Measurements from ENCODE around the gene UNC45A.
"Not testable (repeated sequence)": the region's sequence is repeated elsewhere in the genome, so short reads cannot be mapped to it uniquely, and the experiment has no call there.

Gene UNC45A

DNA sequence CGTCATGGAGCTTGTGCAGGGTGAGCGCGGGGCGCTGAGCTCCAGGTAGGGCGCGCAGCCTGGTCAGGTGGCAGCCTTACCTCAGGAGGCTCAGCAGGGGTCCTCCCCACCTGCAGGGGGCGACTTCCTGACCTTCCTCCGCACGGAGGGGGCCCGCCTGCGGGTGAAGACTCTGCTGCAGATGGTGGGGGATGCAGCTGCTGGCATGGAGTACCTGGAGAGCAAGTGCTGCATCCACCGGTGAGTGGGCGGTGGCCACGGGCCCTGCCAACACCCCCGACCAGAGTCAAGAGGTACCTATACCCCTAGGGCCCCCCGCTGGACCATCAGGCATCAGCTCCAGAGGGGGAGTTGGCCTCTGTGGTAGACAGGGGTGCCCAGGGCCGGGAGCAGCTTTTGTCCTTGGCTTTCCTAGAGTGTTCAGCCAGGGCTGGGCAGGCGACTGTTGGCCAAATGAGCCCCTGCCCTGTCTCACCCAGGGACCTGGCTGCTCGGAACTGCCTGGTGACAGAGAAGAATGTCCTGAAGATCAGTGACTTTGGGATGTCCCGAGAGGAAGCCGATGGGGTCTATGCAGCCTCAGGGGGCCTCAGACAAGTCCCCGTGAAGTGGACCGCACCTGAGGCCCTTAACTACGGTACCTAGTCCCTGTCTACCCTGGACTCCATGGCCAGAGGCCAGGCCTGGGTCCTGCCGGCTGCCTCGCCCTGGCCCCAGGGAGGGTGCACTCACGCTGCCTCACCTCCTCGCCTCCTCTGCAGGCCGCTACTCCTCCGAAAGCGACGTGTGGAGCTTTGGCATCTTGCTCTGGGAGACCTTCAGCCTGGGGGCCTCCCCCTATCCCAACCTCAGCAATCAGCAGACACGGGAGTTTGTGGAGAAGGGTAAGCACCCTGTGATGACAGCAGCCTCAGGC lies 41.7 kb upstream of the UNC45A start:
- Histone ChIP-seq H3K4me1 (ENCODE audit: control insufficient read depth, insufficient read depth, low read length) (no peaks in the 10 kb centered on the region), H3K4me3 (ENCODE audit: low read length) (no peak overlapping the region), H3K9ac (ENCODE audit: low read length) (no peak overlapping the region), H3K9me3 (ENCODE audit: control insufficient read depth, low read length) (no peaks in the 10 kb centered on the region), H3K36me3 (ENCODE audit: control insufficient read depth, insufficient read depth, low read length) (no peaks in the 10 kb centered on the region), H3K27me3 (ENCODE audit: control insufficient read depth, insufficient read depth, low read length) (no peaks in the 10 kb centered on the region)

GRCh38 chr15:90895571-90896117 lies 39.4 kb upstream of the UNC45A start:
- H3K4me1 ChIP-seq (ENCODE audit: control insufficient read depth, insufficient read depth, low read length), result no peaks in the 10 kb centered on the region
- no peak overlapping the region for H3K9ac ChIP-seq (ENCODE audit: low read length)
- H3K4me3 ChIP-seq (ENCODE audit: low read length), result no peak overlapping the region
- H3K27me3 ChIP-seq (ENCODE audit: control insufficient read depth, insufficient read depth, low read length), result no peaks in the 10 kb centered on the region
- no peaks in the 10 kb centered on the region for H3K9me3 ChIP-seq (ENCODE audit: control insufficient read depth, low read length)
- no peaks in the 10 kb centered on the region for H3K36me3 ChIP-seq (ENCODE audit: control insufficient read depth, insufficient read depth, low read length)

- H3K36me3 ChIP-seq (ENCODE audit: control insufficient read depth, insufficient read depth, low read length); H3K9ac ChIP-seq (ENCODE audit: low read length); H3K9me3 ChIP-seq (ENCODE audit: control insufficient read depth, low read length); H3K27me3 ChIP-seq (ENCODE audit: control insufficient read depth, insufficient read depth, low read length); H3K4me1 ChIP-seq (ENCODE audit: control insufficient read depth, insufficient read depth, low read length); H3K4me3 ChIP-seq (ENCODE audit: low read length): not testable (repeated sequence)
Measured at GRCh38 chr15:90897131-90897655, 37.9 kb upstream of the UNC45A start.

DNA sequence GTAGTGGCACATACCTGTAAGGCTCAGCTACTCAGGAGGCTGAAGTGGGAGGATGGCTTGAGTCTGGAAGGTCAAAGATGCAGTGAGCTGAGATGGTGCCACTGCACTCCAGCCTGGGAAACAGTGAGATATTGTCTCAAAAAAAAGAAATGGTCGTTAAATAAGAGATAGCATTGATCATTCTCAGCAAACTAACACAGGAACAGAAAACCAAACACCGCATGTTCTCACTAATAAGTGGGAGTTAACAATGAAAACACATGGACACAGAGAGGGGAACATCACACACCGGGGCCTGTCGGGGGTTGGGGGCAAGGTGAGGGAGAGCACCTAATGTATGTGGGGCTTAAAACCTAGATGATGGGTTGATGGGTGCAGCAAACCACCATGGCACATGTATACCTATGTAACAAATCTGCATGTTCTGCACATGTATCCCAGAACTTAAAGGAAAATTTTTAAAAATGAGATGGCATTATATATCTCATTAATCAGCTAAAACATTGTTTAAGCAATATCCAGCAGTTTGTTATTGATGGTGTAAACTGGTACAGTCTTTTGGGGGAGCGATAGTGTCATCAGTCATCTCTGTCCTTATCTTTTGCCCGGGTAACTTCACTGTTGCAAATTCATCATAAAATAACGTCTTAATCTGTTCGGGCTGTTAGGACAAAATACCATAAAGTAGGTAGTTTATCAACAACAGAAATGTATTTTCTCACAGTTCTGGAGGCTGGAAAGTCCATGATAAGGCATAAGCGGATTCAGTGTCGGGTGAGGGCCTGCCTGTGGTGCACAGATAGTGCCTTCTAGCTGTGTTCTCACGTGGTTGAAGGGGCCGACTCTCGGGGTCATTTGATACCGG lies 33.7 kb upstream of the UNC45A start:
- peaks cover 15% of the 10 kb centered on the region for H3K36me3 ChIP-seq (ENCODE audit: control insufficient read depth, insufficient read depth, low read length)
- peak overlapping the region; percentile 85 for H3K4me3 ChIP-seq (ENCODE audit: low read length)
- H3K9ac ChIP-seq (ENCODE audit: low read length), result peak overlapping the region; percentile 84
- no peaks in the 10 kb centered on the region for H3K27me3 ChIP-seq (ENCODE audit: control insufficient read depth, insufficient read depth, low read length)
- no peaks in the 10 kb centered on the region for H3K9me3 ChIP-seq (ENCODE audit: control insufficient read depth, low read length)
- peaks cover 18% of the 10 kb centered on the region for H3K4me1 ChIP-seq (ENCODE audit: control insufficient read depth, insufficient read depth, low read length)

GRCh38 chr15:90902040-90902839 lies 32.8 kb upstream of the UNC45A start:
- Histone ChIP-seq H3K9ac (ENCODE audit: low read length) (peak overlapping the region; percentile 84), H3K9me3 (ENCODE audit: control insufficient read depth, low read length) (no peaks in the 10 kb centered on the region), H3K27me3 (ENCODE audit: control insufficient read depth, insufficient read depth, low read length) (no peaks in the 10 kb centered on the region), H3K36me3 (ENCODE audit: control insufficient read depth, insufficient read depth, low read length) (peaks cover 22% of the 10 kb centered on the region), H3K4me1 (ENCODE audit: control insufficient read depth, insufficient read depth, low read length) (peaks cover 18% of the 10 kb centered on the region), H3K4me3 (ENCODE audit: low read length) (peak overlapping the region; percentile 85)

GRCh38 chr15:90902840-90903732 lies 32.0 kb upstream of the UNC45A start, which contains the start of gene MAN2A2:
Gene MAN2A2, plus strand, starts transcription at chr15:90903302. Its CDS starts 906 bp downstream, at chr15:90904208.
- peak within 1 kb of the TSS; percentile 84 for H3K9ac ChIP-seq (ENCODE audit: low read length)
- no peaks in the 10 kb centered on the region for H3K27me3 ChIP-seq (ENCODE audit: control insufficient read depth, insufficient read depth, low read length)
- H3K9me3 ChIP-seq (ENCODE audit: control insufficient read depth, low read length), result no peaks in the 10 kb centered on the region
- peaks cover 22% of the 10 kb centered on the region for H3K36me3 ChIP-seq (ENCODE audit: control insufficient read depth, insufficient read depth, low read length)
- H3K4me1 ChIP-seq (ENCODE audit: control insufficient read depth, insufficient read depth, low read length), result peaks cover 18% of the 10 kb centered on the region
- H3K4me3 ChIP-seq (ENCODE audit: low read length), result peak within 1 kb of the TSS; percentile 85

- peaks cover 22% of the 10 kb centered on the region for H3K36me3 ChIP-seq (ENCODE audit: control insufficient read depth, insufficient read depth, low read length)
- peak overlapping the region; percentile 79 for H3K9ac ChIP-seq (ENCODE audit: low read length)
- peaks cover 18% of the 10 kb centered on the region for H3K4me1 ChIP-seq (ENCODE audit: control insufficient read depth, insufficient read depth, low read length)
- peak overlapping the region; percentile 37 for H3K4me3 ChIP-seq (ENCODE audit: low read length)
- no peaks in the 10 kb centered on the region for H3K27me3 ChIP-seq (ENCODE audit: control insufficient read depth, insufficient read depth, low read length)
- H3K9me3 ChIP-seq (ENCODE audit: control insufficient read depth, low read length), result no peaks in the 10 kb centered on the region
Measured at GRCh38 chr15:90903733-90904536, 31.1 kb upstream of the UNC45A start.

DNA sequence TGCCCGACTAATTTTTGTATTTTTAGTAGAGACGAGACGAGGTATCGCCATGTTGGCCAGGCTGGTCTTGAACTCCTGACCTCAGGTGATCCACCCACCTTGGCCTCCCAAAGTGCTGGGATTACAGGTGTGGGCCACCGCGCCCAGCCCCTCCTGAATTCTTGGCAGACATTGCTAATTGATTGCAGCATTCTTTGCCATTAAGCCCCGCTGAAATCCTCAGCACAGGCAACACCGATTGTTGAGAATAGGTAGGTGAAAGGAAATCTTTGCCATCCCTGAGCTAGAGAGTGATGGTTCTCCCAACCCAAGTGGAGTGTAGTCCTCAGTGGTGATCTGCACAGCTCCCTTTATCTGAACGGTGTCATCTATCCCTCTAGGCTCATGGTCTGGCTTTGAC lies 30.3 kb upstream of the UNC45A start:
- Histone ChIP-seq H3K9me3 (ENCODE audit: control insufficient read depth, low read length) (no peaks in the 10 kb centered on the region), H3K4me3 (ENCODE audit: low read length) (no peak overlapping the region), H3K9ac (ENCODE audit: low read length) (no peak overlapping the region), H3K27me3 (ENCODE audit: control insufficient read depth, insufficient read depth, low read length) (no peaks in the 10 kb centered on the region), H3K36me3 (ENCODE audit: control insufficient read depth, insufficient read depth, low read length) (peaks cover 22% of the 10 kb centered on the region), H3K4me1 (ENCODE audit: control insufficient read depth, insufficient read depth, low read length) (peaks cover 18% of the 10 kb centered on the region)

GRCh38 chr15:90905306-90906180 lies 29.5 kb upstream of the UNC45A start:
- peaks cover 18% of the 10 kb centered on the region for H3K4me1 ChIP-seq (ENCODE audit: control insufficient read depth, insufficient read depth, low read length)
- no peaks in the 10 kb centered on the region for H3K27me3 ChIP-seq (ENCODE audit: control insufficient read depth, insufficient read depth, low read length)
- no peaks in the 10 kb centered on the region for H3K9me3 ChIP-seq (ENCODE audit: control insufficient read depth, low read length)
- no peak overlapping the region for H3K4me3 ChIP-seq (ENCODE audit: low read length)
- no peak overlapping the region for H3K9ac ChIP-seq (ENCODE audit: low read length)
- peaks cover 29% of the 10 kb centered on the region for H3K36me3 ChIP-seq (ENCODE audit: control insufficient read depth, insufficient read depth, low read length)

All from mucosa of stomach (tissue), 1 donor.